K562 (cell line): ENCODE results near the gene TERT. TPM values are rescaled to one million over a fixed set of nuclear protein-coding genes. Genes with fewer than 3 reads are reported as not detected.

ENCODE experiments used
- ATAC-seq: fragments of 200-7000 bp; cut with Tn5 transposase; 3 replicates; pipeline ENCODE4 v1.9.1; 2020; ENCODE audit warnings: moderate library complexity
- BruUV-seq: library from RNA; stranded (reverse); fragments of 400-500 nt; replicated peaks from 2 replicates; lab custom pipeline; 2021; lab: Mats Ljungman, UMichigan
- CTCF ChIA-PET: fragments of 300-600 bp; formaldehyde crosslinking; extraction: SDS; loops from one replicate; lab custom pipeline; 2021; ENCODE audit warnings: low intra/inter-chr PET ratio; lab: Yijun Ruan, JAX
- POLR2A ChIA-PET: fragments of 300-600, 350-650 bp; sonication (Branson Sonifier 250); formaldehyde crosslinking; extraction: SDS; loops from one replicate; lab custom pipeline; 2021; ENCODE audit warnings: antibody characterized with exemption, inconsistent platforms; lab: Yijun Ruan, JAX
- DNase-seq, 4 experiments: peaks; one replicate each; pipeline versions ENCODE4 v3.0.0 to v3.0.0-alpha.2; 2011 to 2018; ENCODE audit warnings: low spot score in 3 of 4, mixed read lengths in 3 of 4; ENCODE audit errors: extremely low read depth in 1 of 4
- FAIRE-seq: peaks from 2 replicates; lab custom pipeline; 2011; peaks lifted over from hg19 to GRCh38; lab: Jason Lieb, UNC
- H2AFZ ChIP-seq: 2 replicates; pipeline ENCODE4 v1.6.0; 2011; ENCODE audit warnings: low read depth, low read length, control low read depth, inconsistent platforms
- H3K27ac ChIP-seq: fragments of 200-600 bp; 3 replicates; pipeline ENCODE4 v1.8.0; 2011; ENCODE audit warnings: low read depth, mild to moderate bottlenecking, control low read depth, inconsistent platforms, low read length, moderate library complexity, mixed read lengths; ENCODE audit errors: extremely low read depth
- H3K27me3 ChIP-seq, 2 experiments: fragments of 300-600 bp in 1 of 2; 2 replicates in 1 of 2; 3 replicates in 1 of 2; pipeline versions ENCODE4 v1.6.0 to v1.8.0; 2011; ENCODE audit warnings: inconsistent platforms in 2 of 2, low read length in 2 of 2, mild to moderate bottlenecking in 1 of 2, mixed read lengths in 1 of 2, moderate library complexity in 1 of 2; ENCODE audit not compliant: control insufficient read depth in 2 of 2, insufficient read depth in 2 of 2
- H3K36me3 ChIP-seq: fragments of 300-600 bp; 3 replicates; pipeline ENCODE4 v1.8.0; 2011; ENCODE audit warnings: mild to moderate bottlenecking, low read length, inconsistent platforms; ENCODE audit not compliant: control insufficient read depth, insufficient read depth
- H3K4me1 ChIP-seq, 2 experiments: fragments of 200-600 bp in 1 of 2; replicated peaks in 1 of 2; 2 replicates in 1 of 2; 3 replicates in 1 of 2; pipeline versions ENCODE4 v1.5.1 to v1.8.0; 2011; ENCODE audit warnings: inconsistent platforms in 2 of 2, low read length in 2 of 2, mild to moderate bottlenecking in 1 of 2, mixed read lengths in 1 of 2, moderate library complexity in 1 of 2; ENCODE audit not compliant: control insufficient read depth in 2 of 2, insufficient read depth in 2 of 2
- H3K4me2 ChIP-seq: 2 replicates; pipeline ENCODE4 v1.6.1; 2011; ENCODE audit warnings: low read length, control low read depth, inconsistent platforms, mixed read lengths; ENCODE audit not compliant: insufficient read depth
- H3K4me3 ChIP-seq: fragments of 200-600 bp; sonication (generic), shearing (Covaris generic); 2 replicates; pipeline ENCODE4 v1.5.1; 2016; ENCODE audit warnings: control low read depth, inconsistent platforms
- H3K79me2 ChIP-seq: fragments of 200-600 bp; 3 replicates; pipeline ENCODE4 v1.8.0; 2011; ENCODE audit warnings: low read length, inconsistent platforms; ENCODE audit not compliant: control insufficient read depth, insufficient read depth
- H3K9ac ChIP-seq, 2 experiments: 2 replicates each; pipeline versions ENCODE4 v1.6.0 to v1.6.1; 2011; ENCODE audit warnings: low read depth in 2 of 2, low read length in 2 of 2, control low read depth in 1 of 2, inconsistent platforms in 1 of 2, mild to moderate bottlenecking in 1 of 2, mixed read lengths in 1 of 2; ENCODE audit not compliant: insufficient read depth in 1 of 2
- H3K9me1 ChIP-seq: one replicate; pipeline ENCODE4 v1.6.0; 2011; ENCODE audit warnings: inconsistent platforms, mild to moderate bottlenecking, low read length, moderate library complexity; ENCODE audit not compliant: control insufficient read depth, insufficient read depth
- H3K9me3 ChIP-seq: replicated peaks from 2 replicates; pipeline ENCODE4 v1.5.1; 2011; ENCODE audit warnings: low read depth, low read length, inconsistent platforms; ENCODE audit not compliant: control insufficient read depth, insufficient read depth
- H4K20me1 ChIP-seq: replicated peaks from 2 replicates; pipeline ENCODE4 v1.6.1; 2011; ENCODE audit warnings: low read length, inconsistent platforms, mixed read lengths; ENCODE audit not compliant: control insufficient read depth, insufficient read depth
- ARID3A ChIP-seq: IDR thresholded peaks from 2 replicates; pipeline ENCODE4 v1.6.1; 2012; ENCODE audit warnings: low read depth, low read length, improper control_type of control experiment, borderline replicate concordance
- MECOM ChIP-seq: fragments of 250-450 bp; sonication (Bioruptor Pico); IDR thresholded peaks from 2 replicates; pipeline ENCODE4 v1.8.0; 2022; ENCODE audit warnings: inconsistent platforms
- PRDM10 ChIP-seq: fragments of 450-650 bp; IDR thresholded peaks from 2 replicates; pipeline ENCODE4 v1.6.1; 2018; ENCODE audit not compliant: partially characterized antibody
- SRSF1 ChIP-seq: fragments of 200-400 bp; formaldehyde crosslinking; IDR thresholded peaks from 2 replicates; pipeline ENCODE4 v1.6.1; 2017; ENCODE audit warnings: mild to moderate bottlenecking, low read depth, low read length, moderate library complexity
- VEZF1 ChIP-seq: fragments of 200-800 bp; sonication (Bioruptor generic); IDR thresholded peaks from 2 replicates; pipeline ENCODE4 v1.6.1; 2017; ENCODE audit warnings: missing genetic modification characterization, missing compliant biosample characterization
- ZFP30 ChIP-seq: fragments of 250-450 bp; sonication (Bioruptor Pico); IDR thresholded peaks from 2 replicates; pipeline ENCODE4 v1.8.0; 2022; ENCODE audit warnings: moderate library complexity, mild to moderate bottlenecking, inconsistent platforms, borderline replicate concordance
- ZNF263 ChIP-seq: sonication (generic); formaldehyde crosslinking; IDR thresholded peaks from 2 replicates; pipeline ENCODE4 v1.8.0; 2022; ENCODE audit warnings: mild to moderate bottlenecking, missing genetic modification reagents, borderline replicate concordance
- WGBS: fragments of 100-300 bp; shearing (Covaris generic); methylation state at CpG from one replicate; pipeline ENCODE4 v1.1.6; 2016; ENCODE audit warnings: low coverage, mixed read lengths; ENCODE audit not compliant: insufficient coverage; ENCODE audit errors: missing lambda C conversion rate; 5-methylcytosine and 5-hydroxymethylcytosine counted together
- in situ Hi-C: fragments of 300-500 bp; cut with MboI; formaldehyde crosslinking; loops from 4 replicates; pipeline ENCODE4 v1.15.0; 2018; ENCODE audit warnings: inconsistent platforms, mixed read lengths
- intact Hi-C: fragments of 100-400 bp; cut with micrococcal nuclease; formaldehyde crosslinking; loops from 2 replicates; pipeline ENCODE4 v1.14.2; 2022
- polyA plus RNA-seq, 8 experiments: library from polyadenylated mRNA; depleted of rRNA in 4 of 8; stranded (reverse) in 5 of 8; unstranded in 3 of 8; fragments of >200 nt; fragmentation: Nextera tagmentation in 2 of 8; fragmentation: Illumina TruSeq in 1 of 8; extraction: Ambion mirVana in 2 of 8; extraction: Trizol in 1 of 8; gene quantifications; 2 replicates each; pipeline versions ENCODE4 v1.2.1 to v1.2.3, GENCODE V29; 2011 to 2014; ENCODE audit warnings: inconsistent platforms in 1 of 8, missing spikeins in 1 of 8
- total RNA-seq, 7 experiments: library from RNA; depleted of rRNA in 6 of 7; stranded (reverse); fragments of >200 nt in 6 of 7; fragmentation: Illumina TruSeq in 2 of 7; extraction: Trizol in 2 of 7; gene quantifications; 2 replicates each; pipeline versions ENCODE4 v1.2.1 to v1.2.3, GENCODE V29; 2011 to 2021; ENCODE audit warnings: low replicate concordance in 1 of 7

TERT gene
- total and polyA plus RNA-seq, 9 of the 15 experiments (the other 6 are each of a cell fraction or from before 2014, with no cell fraction given), result 0.08 to 4.5 (median 0.98) TPM; not detected in 1

- peaks cover 0 to 25% of the 10 kb centered on the region in 2 experiments; a peak in 1 of 5 replicates for H3K4me1 ChIP-seq
- in situ Hi-C loops (no loop called here), intact Hi-C loops (no loop called here)
- POLR2A ChIA-PET, result no interaction called here
- no peaks in the 10 kb centered on the region for H3K9me3 ChIP-seq
- H3K9ac ChIP-seq, result no peak overlapping the region
- no peaks in the 10 kb centered on the region for H3K79me2 ChIP-seq
- 21% methylated on average over 17 of the region's 23 CpGs for WGBS
- CTCF ChIA-PET, result no interaction called here
- H2AFZ ChIP-seq, result no peak overlapping the region
- TF ChIP-seq ZFP30 (CRISPR knock-in tag), result no peak
- no peak for TF ChIP-seq SRSF1
- ATAC-seq (no peak), DNase-seq (no peak), FAIRE-seq (no peak)
- no TSS peak for BruUV-seq
- no peak overlapping the region for H3K4me2 ChIP-seq
- H3K9me1 ChIP-seq, result no peaks in the 10 kb centered on the region
- H3K36me3 ChIP-seq, result no peaks in the 10 kb centered on the region
- H3K4me3 ChIP-seq, result no peak overlapping the region
- H3K27me3 ChIP-seq, result peaks cover 2 to 39% of the 10 kb centered on the region in 2 experiments; a peak in 3 of 5 replicates
- H4K20me1 ChIP-seq, result peaks cover 30% of the 10 kb centered on the region
- no peak overlapping the region for H3K27ac ChIP-seq
Observed at GRCh38 chr5:1256776-1257175, 38.1 kb downstream of the TERT start.

- Histone ChIP-seq H3K9me1 (no peaks in the 10 kb centered on the region), H3K36me3 (no peaks in the 10 kb centered on the region), H3K27ac (no peak overlapping the region), H3K9me3 (no peaks in the 10 kb centered on the region), H3K9ac (peak overlapping the region in 1 of 2 experiments; percentile 0; a peak in 1 of 4 replicates), H2AFZ (no peak overlapping the region), H3K4me1 (peaks cover 0 to 29% of the 10 kb centered on the region in 2 experiments; a peak in 1 of 5 replicates), H3K4me3 (no peak overlapping the region), H3K27me3 (peaks cover 2 to 45% of the 10 kb centered on the region in 2 experiments; a peak in 4 of 5 replicates), H3K79me2 (no peaks in the 10 kb centered on the region), H4K20me1 (peaks cover 30% of the 10 kb centered on the region), H3K4me2 (no peak overlapping the region)
- ChIA-PET CTCF (no interaction called here), POLR2A (interaction anchor here (0.7 kb wide), 2 partner anchors 131 to 149 kb away, joined by 3 read pairs; no protein-coding TSS in a partner anchor)
- in situ Hi-C loops (no loop called here), intact Hi-C loops (no loop called here)
- FAIRE-seq (no peak), ATAC-seq (no peak; the same call in 2 of the 3 replicates), DNase-seq (no peak)
- BruUV-seq, result no TSS peak
- WGBS, result 21% methylated on average over 16 of the region's 16 CpGs
- TF ChIP-seq PRDM10, result peak; percentile 95
- TF ChIP-seq ARID3A, result no peak
- no peak for TF ChIP-seq ZNF263 (CRISPR knock-in tag)
- no peak for TF ChIP-seq VEZF1 (CRISPR knock-in tag)
- no peak for TF ChIP-seq MECOM (CRISPR knock-in tag)
Observed at GRCh38 chr5:1255081-1255561, 39.7 kb downstream of the TERT start.
